SK-N-SH (cell line): ENCODE results near the gene RPL35A. TPM values are rescaled to one million over a fixed set of nuclear protein-coding genes. Genes with fewer than 3 reads are reported as not detected.

ENCODE experiments used
- CTCF ChIA-PET: fragments of 300-600, 350-600 bp; formaldehyde crosslinking; extraction: SDS; loops from one replicate; lab custom pipeline; 2021; lab: Yijun Ruan, JAX
- POLR2A ChIA-PET: fragments of 350-600 bp; sonication (Branson Sonifier 250); formaldehyde crosslinking; extraction: SDS; loops from one replicate; lab custom pipeline; 2020; ENCODE audit warnings: antibody characterized with exemption, inconsistent platforms; lab: Yijun Ruan, JAX
- DNase-seq: peaks from one replicate; pipeline ENCODE4 v3.0.0; 2012
- H2AFZ ChIP-seq: fragments of 200-600 bp; sonication (generic); 2 replicates; pipeline ENCODE4 v1.8.1; 2016; ENCODE audit warnings: antibody characterized with exemption, mild to moderate bottlenecking, low read depth
- H3F3A ChIP-seq: fragments of 200-600 bp; sonication (generic); replicated peaks from 2 replicates; pipeline ENCODE3; 2016; ENCODE audit warnings: antibody characterized with exemption, mild to moderate bottlenecking; ENCODE audit not compliant: insufficient read depth
- H3K27ac ChIP-seq, 2 experiments: fragments of 200-500 bp in 1 of 2; fragments of 200-600 bp in 1 of 2; sonication (Bioruptor generic) in 1 of 2; sonication (generic), shearing (Covaris generic) in 1 of 2; 2 replicates each; pipeline versions ENCODE4 v1.5.1 to v1.6.1; 2014 to 2016; ENCODE audit warnings: low read depth in 2 of 2, inconsistent platforms in 1 of 2, low read length in 1 of 2, mild to moderate bottlenecking in 1 of 2, mixed read lengths in 1 of 2
- H3K27me3 ChIP-seq: fragments of 200-600 bp; sonication (generic), shearing (Covaris generic); 2 replicates; pipeline ENCODE4 v1.6.1; 2016; ENCODE audit warnings: mixed run types; ENCODE audit not compliant: insufficient read depth
- H3K36me3 ChIP-seq, 2 experiments: fragments of 200-500 bp in 1 of 2; fragments of 200-600 bp in 1 of 2; sonication (Bioruptor generic) in 1 of 2; sonication (generic) in 1 of 2; replicated peaks in 1 of 2; 2 replicates each; pipeline versions ENCODE3 to v1.5.1; 2014 to 2016; ENCODE audit warnings: low read length in 1 of 2, mild to moderate bottlenecking in 1 of 2; ENCODE audit not compliant: insufficient read depth in 2 of 2, control insufficient read depth in 1 of 2
- H3K4me1 ChIP-seq, 2 experiments: fragments of 200-500 bp in 1 of 2; fragments of 200-600 bp in 1 of 2; sonication (Bioruptor generic) in 1 of 2; sonication (generic), shearing (Covaris generic) in 1 of 2; 2 replicates each; pipeline versions ENCODE4 v1.5.1 to v1.6.1; 2014 to 2016; ENCODE audit warnings: low read depth in 1 of 2, low read length in 1 of 2, mixed run types in 1 of 2; ENCODE audit not compliant: insufficient read depth in 2 of 2, control insufficient read depth in 1 of 2
- H3K4me2 ChIP-seq: fragments of 200-600 bp; sonication (generic), shearing (Covaris generic); 2 replicates; pipeline ENCODE4 v1.6.1; 2017; ENCODE audit warnings: mixed run types
- H3K4me3 ChIP-seq, 2 experiments: fragments of 200-500 bp in 1 of 2; fragments of 200-600 bp in 1 of 2; sonication (Bioruptor generic) in 1 of 2; sonication (generic), shearing (Covaris generic) in 1 of 2; 2 replicates each; pipeline versions ENCODE4 v1.5.1 to v1.8.1; 2014 to 2016; ENCODE audit warnings: low read depth in 2 of 2, inconsistent platforms in 1 of 2, low read length in 1 of 2, mild to moderate bottlenecking in 1 of 2, mixed read lengths in 1 of 2, moderate library complexity in 1 of 2
- H3K79me2 ChIP-seq: fragments of 200-600 bp; sonication (generic); 2 replicates; pipeline ENCODE4 v1.8.1; 2017; ENCODE audit warnings: mild to moderate bottlenecking; ENCODE audit not compliant: insufficient read depth
- H3K9ac ChIP-seq: fragments of 200-600 bp; sonication (generic); 2 replicates; pipeline ENCODE4 v1.6.1; 2017; ENCODE audit warnings: mixed run types
- H3K9me2 ChIP-seq: fragments of 200-600 bp; sonication (generic); 2 replicates; pipeline ENCODE4 v1.6.1; 2017; ENCODE audit warnings: mixed run types
- H3K9me3 ChIP-seq: fragments of 200-600 bp; sonication (generic); 2 replicates; pipeline ENCODE4 v1.6.1; 2017; ENCODE audit warnings: mixed run types, mild to moderate bottlenecking, moderate library complexity
- H4K20me1 ChIP-seq: fragments of 200-600 bp; sonication (generic); 2 replicates; pipeline ENCODE4 v1.6.1; 2017; ENCODE audit warnings: mild to moderate bottlenecking, mixed run types; ENCODE audit not compliant: insufficient read depth
- CHD2 ChIP-seq: fragments of 150-350 bp; IDR thresholded peaks from 2 replicates; pipeline ENCODE4 v1.6.1; 2018; ENCODE audit warnings: low read length; ENCODE audit not compliant: partially characterized antibody
- CTCF ChIP-seq: fragments of 200-600 bp; sonication (generic); IDR thresholded peaks from 2 replicates; pipeline ENCODE4 v1.6.1; 2017; ENCODE audit warnings: antibody characterized with exemption, mild to moderate bottlenecking, moderate library complexity
- EZH2phosphoT487 ChIP-seq: fragments of 200-600 bp; sonication (generic); IDR thresholded peaks from 2 replicates; pipeline ENCODE4 v1.6.1; 2017; ENCODE audit warnings: low read depth, mixed run types, mild to moderate bottlenecking, antibody characterized with exemption, moderate library complexity, borderline replicate concordance
- GABPA ChIP-seq: IDR thresholded peaks from 2 replicates; pipeline ENCODE4 v1.4.0; 2012; ENCODE audit warnings: low read depth, mild to moderate bottlenecking
- GATA2 ChIP-seq: sonication (generic); formaldehyde crosslinking; IDR thresholded peaks from 2 replicates; pipeline ENCODE4 v1.5.0; 2020; ENCODE audit warnings: mild to moderate bottlenecking, missing genetic modification reagents
- IRF3 ChIP-seq: fragments of 150-350 bp; IDR thresholded peaks from 2 replicates; pipeline ENCODE4 v1.6.1; 2016; ENCODE audit warnings: mild to moderate bottlenecking, low read depth, low read length
- MEF2A ChIP-seq: IDR thresholded peaks from 2 replicates; pipeline ENCODE4 v1.4.0; 2012; ENCODE audit warnings: low read depth, borderline replicate concordance
- MXI1 ChIP-seq: IDR thresholded peaks from 2 replicates; pipeline ENCODE4 v1.6.1; 2012; ENCODE audit warnings: mild to moderate bottlenecking, low read depth, low read length, improper control_type of control experiment
- NFIC ChIP-seq: IDR thresholded peaks from 2 replicates; pipeline ENCODE4 v1.4.0; 2012; ENCODE audit warnings: borderline replicate concordance
- POLR2AphosphoS5 ChIP-seq: IDR thresholded peaks from 2 replicates; pipeline ENCODE4 v1.6.1; 2012; ENCODE audit warnings: low read depth, low read length
- REST ChIP-seq: IDR thresholded peaks from 2 replicates; pipeline ENCODE4 v1.6.1; 2012; ENCODE audit warnings: mild to moderate bottlenecking, low read depth, low read length, moderate library complexity
- RFX5 ChIP-seq: IDR thresholded peaks from 2 replicates; pipeline ENCODE4 v1.6.1; 2012; ENCODE audit warnings: mild to moderate bottlenecking, improper control_type of control experiment, low read length
- RXRA ChIP-seq: IDR thresholded peaks from 2 replicates; pipeline ENCODE4 v1.4.0; 2012; ENCODE audit warnings: low read depth, mild to moderate bottlenecking, borderline replicate concordance
- SMC3 ChIP-seq: IDR thresholded peaks from 2 replicates; pipeline ENCODE4 v1.6.1; 2012; ENCODE audit warnings: low read depth, low read length, improper control_type of control experiment
- TAF1 ChIP-seq: IDR thresholded peaks from 2 replicates; pipeline ENCODE4 v1.6.1; 2012; ENCODE audit warnings: low read depth, mild to moderate bottlenecking, low read length, moderate library complexity, borderline replicate concordance
- TCF12 ChIP-seq: IDR thresholded peaks from 2 replicates; pipeline ENCODE4 v1.4.0; 2012
- TEAD4 ChIP-seq: IDR thresholded peaks from 2 replicates; pipeline ENCODE4 v1.4.0; 2012; ENCODE audit warnings: mild to moderate bottlenecking, borderline replicate concordance; ENCODE audit not compliant: insufficient read depth
- USF2 ChIP-seq: fragments of 150-350 bp; IDR thresholded peaks from 2 replicates; pipeline ENCODE4 v1.6.1; 2017; ENCODE audit warnings: antibody characterized with exemption, low read length, low read depth, borderline replicate concordance
- WGBS: methylation state at CpG from one replicate; pipeline ENCODE4 v1.1.6; 2017; ENCODE audit warnings: low lambda C conversion rate; 5-methylcytosine and 5-hydroxymethylcytosine counted together
- polyA plus RNA-seq, 3 experiments: library from polyadenylated mRNA; depleted of rRNA; stranded (reverse); fragments of >200 nt; gene quantifications; 2 replicates each; pipeline ENCODE4 v1.2.3, GENCODE V29; 2012
- TF ChIP-seq, protein P1 (sequence below): IDR thresholded peaks from 2 replicates; pipeline ENCODE4; 2012
- TF ChIP-seq, protein P2 (sequence below): IDR thresholded peaks from 2 replicates; pipeline ENCODE4 v1.4.0; 2012; ENCODE audit warnings: low read depth, borderline replicate concordance

RPL35A gene
- polyA plus RNA-seq, 1 of the 3 experiments (the other 2 are of a cell fraction): 875 TPM

- DNase-seq: no peak
- no peak overlapping the region for H3K9ac ChIP-seq
- H3K27ac ChIP-seq: no peak overlapping the region
- POLR2A ChIA-PET: no interaction called here
- CTCF ChIA-PET: no interaction called here
- 0 out of 2 replicates have a peak, but pooled peaks cover 7% of the 10 kb centered on the region for H3K9me3 ChIP-seq
- 96% methylated on average over 8 of the region's 8 CpGs for WGBS
- no peak overlapping the region for H3K4me3 ChIP-seq
- no peak overlapping the region for H2AFZ ChIP-seq
- H3F3A ChIP-seq: no peaks in the 10 kb centered on the region
- TF ChIP-seq SMC3 (no peak), CHD2 (no peak), CTCF (no peak), MXI1 (no peak), TAF1 (no peak), GABPA (no peak), REST (no peak), POLR2AphosphoS5 (no peak), NFIC (no peak), MEF2A (no peak), TEAD4 (no peak), RXRA (no peak), USF2 (no peak), GATA2 (CRISPR knock-in tag) (no peak), IRF3 (no peak), TCF12 (no peak), RFX5 (no peak), EZH2phosphoT487 (no peak)
- TF ChIP-seq, protein P1, sequence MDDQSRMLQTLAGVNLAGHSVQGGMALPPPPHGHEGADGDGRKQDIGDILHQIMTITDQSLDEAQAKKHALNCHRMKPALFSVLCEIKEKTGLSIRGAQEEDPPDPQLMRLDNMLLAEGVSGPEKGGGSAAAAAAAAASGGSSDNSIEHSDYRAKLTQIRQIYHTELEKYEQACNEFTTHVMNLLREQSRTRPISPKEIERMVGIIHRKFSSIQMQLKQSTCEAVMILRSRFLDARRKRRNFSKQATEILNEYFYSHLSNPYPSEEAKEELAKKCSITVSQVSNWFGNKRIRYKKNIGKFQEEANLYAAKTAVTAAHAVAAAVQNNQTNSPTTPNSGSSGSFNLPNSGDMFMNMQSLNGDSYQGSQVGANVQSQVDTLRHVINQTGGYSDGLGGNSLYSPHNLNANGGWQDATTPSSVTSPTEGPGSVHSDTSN: no peak
- TF ChIP-seq, protein P2, sequence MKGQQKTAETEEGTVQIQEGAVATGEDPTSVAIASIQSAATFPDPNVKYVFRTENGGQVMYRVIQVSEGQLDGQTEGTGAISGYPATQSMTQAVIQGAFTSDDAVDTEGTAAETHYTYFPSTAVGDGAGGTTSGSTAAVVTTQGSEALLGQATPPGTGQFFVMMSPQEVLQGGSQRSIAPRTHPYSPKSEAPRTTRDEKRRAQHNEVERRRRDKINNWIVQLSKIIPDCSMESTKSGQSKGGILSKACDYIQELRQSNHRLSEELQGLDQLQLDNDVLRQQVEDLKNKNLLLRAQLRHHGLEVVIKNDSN: no peak
- no peaks in the 10 kb centered on the region for H3K27me3 ChIP-seq
- no peaks in the 10 kb centered on the region for H3K79me2 ChIP-seq
- H3K4me2 ChIP-seq: no peak overlapping the region
- no peaks in the 10 kb centered on the region for H4K20me1 ChIP-seq
- peaks cover 13 to 31% of the 10 kb centered on the region in 2 experiments for H3K36me3 ChIP-seq
- H3K9me2 ChIP-seq: no peaks in the 10 kb centered on the region
- no peaks in the 10 kb centered on the region for H3K4me1 ChIP-seq
These were observed 25.3 kb downstream of the RPL35A start for GRCh38 chr3:197975311-197975710.
